GM12878 (cell line): Measurements from ENCODE around the gene TSPAN10. TPM values are rescaled to one million over a fixed set of nuclear protein-coding genes. Genes with fewer than 3 reads are reported as not detected.

Experiments used
- ATAC-seq: fragments of 200-7000 bp; cut with Tn5 transposase; 3 replicates; pipeline ENCODE4 v1.9.1; 2020; ENCODE audit warnings: mild to moderate bottlenecking, moderate library complexity
- BruUV-seq: library from RNA; stranded (reverse); fragments of 400-500 nt; replicated peaks from 2 replicates; lab custom pipeline; 2021; lab: Mats Ljungman, UMichigan
- CTCF ChIA-PET: fragments of 300-600 bp; sonication (Branson Sonifier 250); formaldehyde crosslinking; extraction: SDS; loops from one replicate; lab custom pipeline; 2021; ENCODE audit warnings: inconsistent platforms; lab: Yijun Ruan, JAX
- POLR2A ChIA-PET: fragments of 350-600 bp; formaldehyde crosslinking; extraction: SDS; loops from one replicate; lab custom pipeline; 2021; ENCODE audit warnings: inconsistent platforms; lab: Charles Lee
- RAD21 ChIA-PET: fragments of 300-600 bp; sonication (Branson Sonifier 250); formaldehyde crosslinking; loops from one replicate; lab custom pipeline; 2023; ENCODE audit warnings: antibody characterized with exemption; ENCODE audit not compliant: unreplicated experiment; lab: Charles Lee
- SMC1A ChIA-PET: fragments of 300-600 bp; sonication (Branson Sonifier 250); formaldehyde crosslinking; loops from one replicate; lab custom pipeline; 2023; ENCODE audit not compliant: unreplicated experiment, uncharacterized antibody; lab: Charles Lee
- DNase-seq: peaks from one replicate; pipeline ENCODE4 v3.0.0-alpha.2; 2011; ENCODE audit warnings: low read depth, low spot score
- FAIRE-seq: peaks from 3 replicates; lab custom pipeline; 2011; peaks lifted over from hg19 to GRCh38; lab: Jason Lieb, UNC
- H2AFZ ChIP-seq: 2 replicates; pipeline ENCODE4 v1.6.0; 2011; ENCODE audit warnings: low read depth, low read length, control low read depth; ENCODE audit not compliant: control insufficient read depth
- H3K27ac ChIP-seq: 2 replicates; pipeline ENCODE4 v1.5.1; 2011; ENCODE audit warnings: control low read depth; ENCODE audit not compliant: control insufficient read depth, insufficient read depth
- H3K27me3 ChIP-seq, 2 experiments: replicated peaks in 1 of 2; 2 replicates each; pipeline versions ENCODE4 v1.6.0 to v1.6.1; 2011; ENCODE audit warnings: low read length in 1 of 2; ENCODE audit not compliant: control insufficient read depth in 2 of 2, insufficient read depth in 2 of 2
- H3K36me3 ChIP-seq, 2 experiments: 2 replicates each; pipeline ENCODE4 v1.5.1; 2011; ENCODE audit warnings: low read length in 1 of 2; ENCODE audit not compliant: control insufficient read depth in 2 of 2, insufficient read depth in 2 of 2
- H3K4me1 ChIP-seq: 2 replicates; pipeline ENCODE4 v1.6.1; 2011; ENCODE audit warnings: mild to moderate bottlenecking, low read length, moderate library complexity, mixed read lengths; ENCODE audit not compliant: control insufficient read depth, insufficient read depth
- H3K4me2 ChIP-seq: 2 replicates; pipeline ENCODE4 v1.6.0; 2011; ENCODE audit warnings: control low read depth; ENCODE audit not compliant: control insufficient read depth, insufficient read depth
- H3K4me3 ChIP-seq: fragments of 200-600 bp; sonication (generic); 2 replicates; pipeline ENCODE4 v1.5.1; 2016
- H3K79me2 ChIP-seq: 2 replicates; pipeline ENCODE4 v1.6.0; 2011; ENCODE audit warnings: low read length; ENCODE audit not compliant: control insufficient read depth, insufficient read depth
- H3K9ac ChIP-seq: 2 replicates; pipeline ENCODE4 v1.8.0; 2011; ENCODE audit warnings: low read length, control low read depth, mixed read lengths; ENCODE audit not compliant: control insufficient read depth, insufficient read depth
- H3K9me3 ChIP-seq: replicated peaks from 3 replicates; pipeline ENCODE4 v1.5.1; 2011; ENCODE audit warnings: mild to moderate bottlenecking, low read length; ENCODE audit not compliant: control insufficient read depth, insufficient read depth
- H4K20me1 ChIP-seq: 2 replicates; pipeline ENCODE4 v1.6.0; 2011; ENCODE audit not compliant: control insufficient read depth, insufficient read depth
- ATF3 ChIP-seq: IDR thresholded peaks from 2 replicates; pipeline ENCODE4 v1.6.1; 2011; ENCODE audit warnings: low read depth, mild to moderate bottlenecking, low read length, moderate library complexity, borderline replicate concordance; ENCODE audit errors: extremely low read depth
- BHLHE40 ChIP-seq, 2 experiments: fragments of 450-650 bp in 1 of 2; IDR thresholded peaks; 2 replicates each; pipeline ENCODE4 v1.6.1; 2011 to 2017; ENCODE audit warnings: low read depth in 2 of 2, borderline replicate concordance in 1 of 2, improper control_type of control experiment in 1 of 2, low read length in 1 of 2, mild to moderate bottlenecking in 1 of 2
- ETV6 ChIP-seq, 2 experiments: fragments of 450-650 bp in 1 of 2; IDR thresholded peaks in 1 of 2; conservative IDR thresholded peaks in 1 of 2; 2 replicates each; pipeline ENCODE4 v1.6.1; 2014; ENCODE audit warnings: antibody characterized with exemption in 1 of 2, borderline replicate concordance in 1 of 2, low read depth in 1 of 2, mild to moderate bottlenecking in 1 of 2, moderate library complexity in 1 of 2
- FOS ChIP-seq: IDR thresholded peaks from 3 replicates; pipeline ENCODE4 v1.6.1; 2011; ENCODE audit warnings: borderline replicate concordance; ENCODE audit not compliant: insufficient read length; ENCODE audit errors: extremely low read depth
- FOXM1 ChIP-seq: IDR thresholded peaks from 2 replicates; pipeline ENCODE4 v1.6.1; 2012; ENCODE audit warnings: low read depth, mild to moderate bottlenecking, inconsistent platforms, low read length, moderate library complexity
- HCFC1 ChIP-seq: fragments of 150-350 bp; IDR thresholded peaks from 2 replicates; pipeline ENCODE4 v1.6.1; 2014; ENCODE audit warnings: low read length
- PAX8 ChIP-seq: fragments of 450-650 bp; IDR thresholded peaks from 2 replicates; pipeline ENCODE4 v1.6.1; 2017; ENCODE audit warnings: mild to moderate bottlenecking, moderate library complexity
- PKNOX1 ChIP-seq: fragments of 450-650 bp; IDR thresholded peaks from 2 replicates; pipeline ENCODE4 v1.6.1; 2016; ENCODE audit warnings: mild to moderate bottlenecking
- POLR2A ChIP-seq: IDR thresholded peaks from 2 replicates; pipeline ENCODE4 v1.6.1; 2011; ENCODE audit warnings: low read depth, mild to moderate bottlenecking, low read length
- SIX5 ChIP-seq: IDR thresholded peaks from 2 replicates; pipeline ENCODE4 v1.6.1; 2011; ENCODE audit warnings: mild to moderate bottlenecking, low read depth, low read length, moderate library complexity; ENCODE audit not compliant: severe bottlenecking
- SREBF1 ChIP-seq: IDR thresholded peaks from 2 replicates; pipeline ENCODE4 v1.6.1; 2012; ENCODE audit warnings: mild to moderate bottlenecking, low read length
- TARDBP ChIP-seq: IDR thresholded peaks from 2 replicates; pipeline ENCODE4 v1.6.1; 2016; ENCODE audit warnings: borderline replicate concordance
- TBL1XR1 ChIP-seq: IDR thresholded peaks from 2 replicates; pipeline ENCODE4 v1.6.1; 2012; ENCODE audit warnings: low read depth, low read length, improper control_type of control experiment
- TCF12 ChIP-seq: IDR thresholded peaks from 2 replicates; pipeline ENCODE4 v1.6.1; 2011; ENCODE audit warnings: low read depth, mild to moderate bottlenecking, low read length
- WGBS: methylation state at CpG from one replicate; pipeline ENCODE4 v1.1.6; 2016; ENCODE audit warnings: low lambda C conversion rate; ENCODE audit not compliant: insufficient replicate concordance, insufficient coverage; ENCODE audit errors: missing lambda C conversion rate; 5-methylcytosine and 5-hydroxymethylcytosine counted together
- in situ Hi-C: fragments of 300-500 bp; cut with MboI; formaldehyde crosslinking; loops from 9 replicates; pipeline ENCODE4 v1.14.3; 2018; ENCODE audit warnings: mixed read lengths
- intact Hi-C: fragments of 100-400 bp; cut with micrococcal nuclease; formaldehyde crosslinking; loops from one replicate; pipeline ENCODE4 v1.14.2; 2022; ENCODE audit not compliant: unreplicated experiment
- polyA plus RNA-seq, 11 experiments: library from polyadenylated mRNA; depleted of rRNA in 4 of 11; unstranded in 6 of 11; stranded (reverse) in 5 of 11; fragments of >200 nt; fragmentation: Nextera tagmentation in 4 of 11; fragmentation: Illumina TruSeq in 1 of 11; extraction: Ambion mirVana in 4 of 11; extraction: Trizol in 1 of 11; gene quantifications; 1 replicate in 1 of 11; 2 replicates in 10 of 11; pipeline versions ENCODE4 v1.2.1 to v1.2.3, GENCODE V29; 2011 to 2016; ENCODE audit warnings: inconsistent platforms in 2 of 11, missing spikeins in 2 of 11, low read depth in 1 of 11
- total RNA-seq, 4 experiments: library from RNA; depleted of rRNA in 3 of 4; stranded (reverse); fragments of >200 nt in 3 of 4; fragmentation: Illumina TruSeq in 1 of 4; extraction: Trizol in 1 of 4; gene quantifications; 2 replicates each; pipeline versions ENCODE4 v1.2.1 to v1.2.3, GENCODE V29; 2013 to 2021

TSPAN10 gene
- total and polyA plus RNA-seq, 10 of the 15 experiments (the other 5 are each of a cell fraction or from before 2014, with no cell fraction given): 0.13 to 0.82 (median 0.43) TPM

- ChIA-PET SMC1A (no interaction called here), POLR2A (interaction anchor here (0.6 kb wide), 1 partner anchor 98 kb away, joined by 6 read pairs; no protein-coding TSS in a partner anchor), CTCF (no interaction called here), RAD21 (no interaction called here)
- ATAC-seq (no peak), DNase-seq (no peak), FAIRE-seq (no peak)
- intact Hi-C loops: no loop called here
- Histone ChIP-seq H3K36me3 (no peaks in the 10 kb centered on the region), H4K20me1 (no peaks in the 10 kb centered on the region), H3K27ac (no peak overlapping the region), H3K27me3 (no peaks in the 10 kb centered on the region; a peak in 2 of 4 replicates), H3K79me2 (no peaks in the 10 kb centered on the region), H3K9me3 (peaks cover 6% of the 10 kb centered on the region; the same call in 2 of the 3 replicates), H3K4me3 (no peak overlapping the region), H3K4me2 (no peak overlapping the region), H3K4me1 (0 out of 2 replicates have a peak, but pooled peaks cover 4% of the 10 kb centered on the region), H2AFZ (no peak overlapping the region), H3K9ac (no peak overlapping the region)
- no TSS peak for BruUV-seq
- 44% methylated on average over 9 of the region's 9 CpGs for WGBS
- in situ Hi-C loops: no loop called here
- TF ChIP-seq FOS (no peak), SREBF1 (no peak), BHLHE40 (IDR thresholded peaks at IDR 0.05; ENCODE audit: borderline replicate concordance in 1 of 2, low read depth in 2 of 2, low read length in 1 of 2) (no peak), FOXM1 (no peak), TARDBP (no peak), PKNOX1 (no peak), POLR2A (no peak), SIX5 (no peak), ETV6 (conservative IDR thresholded peaks at IDR 0.05 in 1 of 2, IDR thresholded peaks at IDR 0.05 in 1 of 2; ENCODE audit: borderline replicate concordance in 1 of 2, low read depth in 1 of 2) (no peak), PAX8 (no peak), HCFC1 (no peak), TBL1XR1 (no peak), TCF12 (no peak), ATF3 (no peak)
These were observed 14.0 kb downstream of the TSPAN10 start for GRCh38 chr17:81650951-81651350.
